Neural cell (in vitro differentiated cells): ENCODE results near the gene FLACC1. TPM values are rescaled to one million over a fixed set of nuclear protein-coding genes. Genes with fewer than 3 reads are reported as not detected.

Source experiments
- H2AFZ ChIP-seq: fragments of 200-600, 300-800 bp; sonication (generic), shearing (Covaris generic); 2 replicates; pipeline ENCODE4 v1.6.0; 2014; ENCODE audit warnings: low read depth, mild to moderate bottlenecking, antibody characterized with exemption, low read length, moderate library complexity
- H3F3A ChIP-seq: fragments of 200-600 bp; shearing (Covaris generic); 2 replicates; pipeline ENCODE4 v1.6.1; 2016; ENCODE audit warnings: mild to moderate bottlenecking, moderate library complexity, mixed read lengths, antibody characterized with exemption, low read length; ENCODE audit not compliant: insufficient read depth, poor library complexity, severe bottlenecking
- H3K27ac ChIP-seq: fragments of 200-600, 300-800 bp; sonication (generic), shearing (Covaris generic); 2 replicates; pipeline ENCODE4 v1.5.1; 2014; ENCODE audit warnings: mild to moderate bottlenecking, low read length, moderate library complexity
- H3K27me3 ChIP-seq: fragments of 300-800, 200-600 bp; sonication (generic), shearing (Covaris generic); 2 replicates; pipeline ENCODE4 v1.6.0; 2014; ENCODE audit warnings: mild to moderate bottlenecking, low read depth, low read length, moderate library complexity; ENCODE audit not compliant: insufficient read depth
- H3K36me3 ChIP-seq: fragments of 300-800, 200-600 bp; sonication (generic), shearing (Covaris generic); 2 replicates; pipeline ENCODE4 v1.5.1; 2014; ENCODE audit warnings: mild to moderate bottlenecking, antibody characterized with exemption, low read length, moderate library complexity; ENCODE audit not compliant: insufficient read depth
- H3K4me2 ChIP-seq: fragments of 300-800, 200-600 bp; sonication (generic), shearing (Covaris generic); 2 replicates; pipeline ENCODE4 v1.6.0; 2014; ENCODE audit warnings: mild to moderate bottlenecking, low read length
- H3K4me3 ChIP-seq: fragments of 300-800, 200-600 bp; sonication (generic), shearing (Covaris generic); 2 replicates; pipeline ENCODE4 v1.5.1; 2014; ENCODE audit warnings: mild to moderate bottlenecking, low read length, moderate library complexity
- H3K79me2 ChIP-seq: fragments of 200-600 bp; shearing (Covaris generic); replicated peaks from 2 replicates; pipeline ENCODE4 v1.6.0; 2014; ENCODE audit warnings: mild to moderate bottlenecking, low read length, moderate library complexity; ENCODE audit not compliant: insufficient read depth
- H3K9ac ChIP-seq: fragments of 300-800, 200-600 bp; sonication (generic), shearing (Covaris generic); 2 replicates; pipeline ENCODE4 v1.6.1; 2016; ENCODE audit warnings: mild to moderate bottlenecking, low read length, mixed read lengths
- H3K9me2 ChIP-seq: fragments of 200-600 bp; shearing (Covaris generic); 2 replicates; pipeline ENCODE4 v1.6.1; 2016; ENCODE audit warnings: mild to moderate bottlenecking, low read length, mixed read lengths; ENCODE audit not compliant: insufficient read depth
- H3K9me3 ChIP-seq: fragments of 200-600, 300-800 bp; sonication (generic), shearing (Covaris generic); 2 replicates; pipeline ENCODE4 v1.6.1; 2016; ENCODE audit warnings: mild to moderate bottlenecking, mixed run types, low read length, moderate library complexity, mixed read lengths
- H4K20me1 ChIP-seq: fragments of 200-600 bp; shearing (Covaris generic); 2 replicates; pipeline ENCODE4 v1.6.1; 2016; ENCODE audit warnings: mild to moderate bottlenecking, mixed run types; ENCODE audit not compliant: insufficient read depth
- EP300 ChIP-seq: fragments of 450-650 bp; conservative IDR thresholded peaks from 2 replicates; pipeline ENCODE4 v1.6.1; 2014; ENCODE audit warnings: antibody characterized with exemption, mild to moderate bottlenecking, moderate library complexity; ENCODE audit not compliant: poor library complexity, severe bottlenecking
- EZH2 ChIP-seq: fragments of 200-600, 300-800 bp; shearing (Covaris generic), sonication (generic); IDR thresholded peaks from 2 replicates; pipeline ENCODE4 v1.6.1; 2014; ENCODE audit warnings: antibody characterized with exemption, low read length, borderline replicate concordance, mild to moderate bottlenecking; ENCODE audit not compliant: insufficient read depth, poor library complexity, severe bottlenecking
- MXI1 ChIP-seq: fragments of 450-650 bp; conservative IDR thresholded peaks from 2 replicates; pipeline ENCODE4 v1.6.1; 2014; ENCODE audit warnings: antibody characterized with exemption, mild to moderate bottlenecking; ENCODE audit not compliant: poor library complexity, severe bottlenecking
- POLR2AphosphoS5 ChIP-seq: IDR thresholded peaks from 2 replicates; pipeline ENCODE4 v1.6.1; 2012
- RAD21 ChIP-seq: fragments of 450-650 bp; conservative IDR thresholded peaks from 2 replicates; pipeline ENCODE4 v1.6.1; 2014; ENCODE audit warnings: antibody characterized with exemption, mild to moderate bottlenecking, moderate library complexity
- SMC3 ChIP-seq: fragments of 450-650 bp; conservative IDR thresholded peaks from 2 replicates; pipeline ENCODE4 v1.6.1; 2014; ENCODE audit warnings: antibody characterized with exemption, mild to moderate bottlenecking, moderate library complexity; ENCODE audit not compliant: poor library complexity
- TAF1 ChIP-seq: IDR thresholded peaks from 2 replicates; pipeline ENCODE4 v1.6.1; 2012; ENCODE audit warnings: low read depth
- polyA plus RNA-seq: library from polyadenylated mRNA; depleted of rRNA; stranded (reverse); fragments of >200 nt; gene quantifications from 2 replicates; pipeline ENCODE4 v1.2.3, GENCODE V29; 2014
- TF ChIP-seq, protein P1 (sequence below): IDR thresholded peaks from 2 replicates; pipeline ENCODE4 v1.6.1; 2012; ENCODE audit warnings: borderline replicate concordance
- TF ChIP-seq, protein P2 (sequence below): fragments of 450-650 bp; IDR thresholded peaks from 2 replicates; pipeline ENCODE4 v1.5.1; 2014; ENCODE audit warnings: antibody characterized with exemption, mild to moderate bottlenecking, moderate library complexity; ENCODE audit not compliant: poor library complexity, severe bottlenecking

The FLACC1 gene
- polyA plus RNA-seq, 1 donor from 2014 or later = 1.8 TPM

DNA sequence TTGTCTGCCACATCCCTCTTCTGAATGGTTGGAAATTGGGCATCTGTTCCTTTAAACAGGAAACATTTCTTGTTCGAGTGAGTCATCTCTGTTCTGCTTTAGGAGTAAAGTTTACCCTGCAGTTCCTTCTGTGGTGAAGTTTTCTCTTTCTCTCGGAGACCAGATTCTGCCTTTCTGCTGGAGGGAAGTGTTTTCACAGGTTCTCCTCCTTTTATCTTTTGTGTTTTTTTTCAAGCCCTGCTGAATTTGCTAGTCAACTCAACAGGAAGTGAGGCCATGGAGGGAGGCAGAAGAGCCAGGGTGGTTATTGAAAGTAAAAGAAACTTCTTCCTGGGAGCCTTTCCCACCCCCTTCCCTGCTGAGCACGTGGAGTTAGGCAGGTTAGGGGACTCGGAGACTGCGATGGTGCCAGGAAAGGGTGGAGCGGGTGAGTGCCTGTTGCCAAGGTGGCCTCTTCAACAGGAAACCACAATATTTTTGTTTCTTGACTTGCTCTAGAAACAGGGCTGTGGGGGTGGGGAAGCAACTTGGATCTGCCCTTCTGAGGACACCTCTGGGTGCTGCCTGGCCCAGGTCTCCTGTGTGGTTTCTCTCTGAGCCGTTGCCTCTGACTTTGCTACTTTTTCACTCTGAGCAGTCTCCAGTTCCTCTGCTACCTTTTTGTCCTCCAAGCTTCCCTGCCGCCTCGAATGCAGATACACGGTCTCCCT, 99.0 kb downstream of the FLACC1 start:
- H4K20me1 ChIP-seq = no peaks in the 10 kb centered on the region
- H3K9ac ChIP-seq = no peak overlapping the region
- H3K27me3 ChIP-seq = no peaks in the 10 kb centered on the region
- no peaks in the 10 kb centered on the region for H3K79me2 ChIP-seq
- H3K4me3 ChIP-seq = no peak overlapping the region
- no peak overlapping the region for H3K4me2 ChIP-seq
- H3F3A ChIP-seq = no peaks in the 10 kb centered on the region
- no peaks in the 10 kb centered on the region for H3K9me3 ChIP-seq
- H2AFZ ChIP-seq = no peak overlapping the region
- TF ChIP-seq MXI1 = no peak
- no peak for TF ChIP-seq TAF1
- TF ChIP-seq EZH2 = no peak
- TF ChIP-seq EP300 = no peak
- TF ChIP-seq SMC3 = no peak
- TF ChIP-seq POLR2AphosphoS5 = no peak
- H3K9me2 ChIP-seq = no peaks in the 10 kb centered on the region
- H3K27ac ChIP-seq = no peak overlapping the region
- H3K36me3 ChIP-seq = no peaks in the 10 kb centered on the region

DNA sequence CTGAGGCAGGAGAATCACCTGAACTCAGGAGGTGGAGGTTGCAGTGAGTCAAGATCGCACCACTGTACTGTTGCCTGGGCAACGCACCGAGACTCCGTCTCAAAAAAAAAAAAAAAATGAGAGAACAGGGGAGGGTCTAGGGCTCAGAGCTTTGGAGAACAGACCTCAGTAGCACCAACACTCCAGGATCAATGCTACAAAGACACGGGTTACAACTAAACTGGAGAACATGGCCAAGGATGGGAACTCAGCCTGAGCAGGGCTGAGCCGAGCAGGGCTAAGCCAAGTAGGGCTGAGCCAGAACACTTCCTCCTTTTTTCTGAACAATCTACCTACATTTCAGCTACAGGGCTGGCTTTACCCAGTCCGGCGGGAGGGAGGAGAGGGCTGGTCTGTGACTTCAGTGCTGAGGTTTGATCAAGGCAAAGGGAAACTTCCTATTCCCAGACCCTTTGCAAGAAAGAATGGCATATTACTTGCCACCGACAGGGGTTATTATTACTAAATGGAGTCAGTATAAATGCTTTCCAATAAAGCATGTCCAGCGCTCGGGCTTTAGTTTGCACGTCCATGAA, 99.7 kb downstream of the FLACC1 start:
- Histone ChIP-seq H3K79me2 (no peaks in the 10 kb centered on the region), H3K4me3 (no peak overlapping the region), H3K9me2 (no peaks in the 10 kb centered on the region), H2AFZ (no peak overlapping the region), H3K36me3 (no peaks in the 10 kb centered on the region), H3K27ac (no peak overlapping the region), H3K27me3 (no peaks in the 10 kb centered on the region), H3K9me3 (no peaks in the 10 kb centered on the region), H3F3A (no peaks in the 10 kb centered on the region), H4K20me1 (no peaks in the 10 kb centered on the region), H3K4me2 (no peak overlapping the region), H3K9ac (no peak overlapping the region)
- no peak for TF ChIP-seq MXI1
- TF ChIP-seq, protein P1, sequence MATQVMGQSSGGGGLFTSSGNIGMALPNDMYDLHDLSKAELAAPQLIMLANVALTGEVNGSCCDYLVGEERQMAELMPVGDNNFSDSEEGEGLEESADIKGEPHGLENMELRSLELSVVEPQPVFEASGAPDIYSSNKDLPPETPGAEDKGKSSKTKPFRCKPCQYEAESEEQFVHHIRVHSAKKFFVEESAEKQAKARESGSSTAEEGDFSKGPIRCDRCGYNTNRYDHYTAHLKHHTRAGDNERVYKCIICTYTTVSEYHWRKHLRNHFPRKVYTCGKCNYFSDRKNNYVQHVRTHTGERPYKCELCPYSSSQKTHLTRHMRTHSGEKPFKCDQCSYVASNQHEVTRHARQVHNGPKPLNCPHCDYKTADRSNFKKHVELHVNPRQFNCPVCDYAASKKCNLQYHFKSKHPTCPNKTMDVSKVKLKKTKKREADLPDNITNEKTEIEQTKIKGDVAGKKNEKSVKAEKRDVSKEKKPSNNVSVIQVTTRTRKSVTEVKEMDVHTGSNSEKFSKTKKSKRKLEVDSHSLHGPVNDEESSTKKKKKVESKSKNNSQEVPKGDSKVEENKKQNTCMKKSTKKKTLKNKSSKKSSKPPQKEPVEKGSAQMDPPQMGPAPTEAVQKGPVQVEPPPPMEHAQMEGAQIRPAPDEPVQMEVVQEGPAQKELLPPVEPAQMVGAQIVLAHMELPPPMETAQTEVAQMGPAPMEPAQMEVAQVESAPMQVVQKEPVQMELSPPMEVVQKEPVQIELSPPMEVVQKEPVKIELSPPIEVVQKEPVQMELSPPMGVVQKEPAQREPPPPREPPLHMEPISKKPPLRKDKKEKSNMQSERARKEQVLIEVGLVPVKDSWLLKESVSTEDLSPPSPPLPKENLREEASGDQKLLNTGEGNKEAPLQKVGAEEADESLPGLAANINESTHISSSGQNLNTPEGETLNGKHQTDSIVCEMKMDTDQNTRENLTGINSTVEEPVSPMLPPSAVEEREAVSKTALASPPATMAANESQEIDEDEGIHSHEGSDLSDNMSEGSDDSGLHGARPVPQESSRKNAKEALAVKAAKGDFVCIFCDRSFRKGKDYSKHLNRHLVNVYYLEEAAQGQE = no peak
- TF ChIP-seq RAD21 = no peak
- no peak for TF ChIP-seq SMC3
- TF ChIP-seq EP300 = no peak
- no peak for TF ChIP-seq POLR2AphosphoS5
- no peak for TF ChIP-seq TAF1
- no peak for TF ChIP-seq EZH2
- TF ChIP-seq, protein P2, sequence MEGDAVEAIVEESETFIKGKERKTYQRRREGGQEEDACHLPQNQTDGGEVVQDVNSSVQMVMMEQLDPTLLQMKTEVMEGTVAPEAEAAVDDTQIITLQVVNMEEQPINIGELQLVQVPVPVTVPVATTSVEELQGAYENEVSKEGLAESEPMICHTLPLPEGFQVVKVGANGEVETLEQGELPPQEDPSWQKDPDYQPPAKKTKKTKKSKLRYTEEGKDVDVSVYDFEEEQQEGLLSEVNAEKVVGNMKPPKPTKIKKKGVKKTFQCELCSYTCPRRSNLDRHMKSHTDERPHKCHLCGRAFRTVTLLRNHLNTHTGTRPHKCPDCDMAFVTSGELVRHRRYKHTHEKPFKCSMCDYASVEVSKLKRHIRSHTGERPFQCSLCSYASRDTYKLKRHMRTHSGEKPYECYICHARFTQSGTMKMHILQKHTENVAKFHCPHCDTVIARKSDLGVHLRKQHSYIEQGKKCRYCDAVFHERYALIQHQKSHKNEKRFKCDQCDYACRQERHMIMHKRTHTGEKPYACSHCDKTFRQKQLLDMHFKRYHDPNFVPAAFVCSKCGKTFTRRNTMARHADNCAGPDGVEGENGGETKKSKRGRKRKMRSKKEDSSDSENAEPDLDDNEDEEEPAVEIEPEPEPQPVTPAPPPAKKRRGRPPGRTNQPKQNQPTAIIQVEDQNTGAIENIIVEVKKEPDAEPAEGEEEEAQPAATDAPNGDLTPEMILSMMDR = no peak
